GM10847 (cell line): ENCODE measurements around the gene TEKT3.

ENCODE experiments used
- POLR2A ChIP-seq: IDR thresholded peaks from 2 replicates; pipeline ENCODE4 v1.6.1; 2011; ENCODE audit not compliant: insufficient read length; ENCODE audit errors: extremely low read depth

The TEKT3 gene

GRCh38 chr17:15323131-15323530, 18.3 kb downstream of the TEKT3 start:
- no peak for TF ChIP-seq POLR2A

GRCh38 chr17:15321556-15322251, 19.7 kb downstream of the TEKT3 start:
- no peak for TF ChIP-seq POLR2A

GRCh38 chr17:15319452-15320010, 21.9 kb downstream of the TEKT3 start:
- TF ChIP-seq POLR2A, result no peak

- TF ChIP-seq POLR2A, result no peak
Observed at GRCh38 chr17:15311996-15312395, 29.4 kb downstream of the TEKT3 start.

GRCh38 chr17:15309793-15310192, 31.6 kb downstream of the TEKT3 start:
- TF ChIP-seq POLR2A, result no peak

GRCh38 chr17:15309236-15309635, 32.2 kb downstream of the TEKT3 start:
- TF ChIP-seq POLR2A, result no peak

- no peak for TF ChIP-seq POLR2A
Observed at GRCh38 chr17:15308758-15309157, 32.6 kb downstream of the TEKT3 start.

GRCh38 chr17:15307710-15308111, 33.7 kb downstream of the TEKT3 start:
- TF ChIP-seq POLR2A, result no peak

- TF ChIP-seq POLR2A, result no peak
Observed at GRCh38 chr17:15303851-15304250, 37.5 kb downstream of the TEKT3 start.

GRCh38 chr17:15303268-15303667, 38.1 kb downstream of the TEKT3 start:
- no peak for TF ChIP-seq POLR2A

GRCh38 chr17:15301845-15302244, 39.6 kb downstream of the TEKT3 start:
- no peak for TF ChIP-seq POLR2A

GRCh38 chr17:15298176-15298575, 43.2 kb downstream of the TEKT3 start:
- no peak for TF ChIP-seq POLR2A

- TF ChIP-seq POLR2A, result no peak
Observed at GRCh38 chr17:15293558-15293957, 47.8 kb downstream of the TEKT3 start.

GRCh38 chr17:15291674-15292361, 49.6 kb downstream of the TEKT3 start:
- TF ChIP-seq POLR2A, result no peak

- TF ChIP-seq POLR2A, result no peak
Observed at GRCh38 chr17:15290605-15291004, 50.8 kb downstream of the TEKT3 start.
